AG09319 (cell line): ENCODE results near the gene MAPRE2.

Source experiments
- DNase-seq: peaks from one replicate; pipeline ENCODE4 v3.0.0-alpha.2; 2010; ENCODE audit warnings: low read depth; ENCODE audit errors: extremely low read depth
- CTCF ChIP-seq: IDR thresholded peaks from 2 replicates; pipeline ENCODE4 v1.5.1; 2011; ENCODE audit warnings: low read depth, mild to moderate bottlenecking, inconsistent platforms, low read length, moderate library complexity

Gene MAPRE2

GRCh38 chr18:35002120-35002519 lies 39.1 kb upstream of the MAPRE2 start:
- no peak for TF ChIP-seq CTCF
- DNase-seq = no peak

- no peak for DNase-seq
- TF ChIP-seq CTCF = peak; percentile 55
These were observed 35.1 kb upstream of the MAPRE2 start for GRCh38 chr18:35005963-35006577.

GRCh38 chr18:35010156-35010555 lies 31.1 kb upstream of the MAPRE2 start:
- no peak for TF ChIP-seq CTCF
- DNase-seq = no peak

- no peak for TF ChIP-seq CTCF
- no peak for DNase-seq
These were observed 30.2 kb upstream of the MAPRE2 start for GRCh38 chr18:35010993-35011392.

GRCh38 chr18:35019933-35020332 lies 21.3 kb upstream of the MAPRE2 start:
- DNase-seq = no peak
- no peak for TF ChIP-seq CTCF

GRCh38 chr18:35022426-35023001 lies 18.7 kb upstream of the MAPRE2 start:
- TF ChIP-seq CTCF = no peak
- DNase-seq = no peak

- no peak for TF ChIP-seq CTCF
These were observed 17.0 kb upstream of the MAPRE2 start for GRCh38 chr18:35024196-35024595.

More at GRCh38 chr18:35024196-35024595, 17.0 kb upstream of the MAPRE2 start:
- no peak for DNase-seq
